ENCODE data around the gene RNF115.

RNF115 gene

DNA sequence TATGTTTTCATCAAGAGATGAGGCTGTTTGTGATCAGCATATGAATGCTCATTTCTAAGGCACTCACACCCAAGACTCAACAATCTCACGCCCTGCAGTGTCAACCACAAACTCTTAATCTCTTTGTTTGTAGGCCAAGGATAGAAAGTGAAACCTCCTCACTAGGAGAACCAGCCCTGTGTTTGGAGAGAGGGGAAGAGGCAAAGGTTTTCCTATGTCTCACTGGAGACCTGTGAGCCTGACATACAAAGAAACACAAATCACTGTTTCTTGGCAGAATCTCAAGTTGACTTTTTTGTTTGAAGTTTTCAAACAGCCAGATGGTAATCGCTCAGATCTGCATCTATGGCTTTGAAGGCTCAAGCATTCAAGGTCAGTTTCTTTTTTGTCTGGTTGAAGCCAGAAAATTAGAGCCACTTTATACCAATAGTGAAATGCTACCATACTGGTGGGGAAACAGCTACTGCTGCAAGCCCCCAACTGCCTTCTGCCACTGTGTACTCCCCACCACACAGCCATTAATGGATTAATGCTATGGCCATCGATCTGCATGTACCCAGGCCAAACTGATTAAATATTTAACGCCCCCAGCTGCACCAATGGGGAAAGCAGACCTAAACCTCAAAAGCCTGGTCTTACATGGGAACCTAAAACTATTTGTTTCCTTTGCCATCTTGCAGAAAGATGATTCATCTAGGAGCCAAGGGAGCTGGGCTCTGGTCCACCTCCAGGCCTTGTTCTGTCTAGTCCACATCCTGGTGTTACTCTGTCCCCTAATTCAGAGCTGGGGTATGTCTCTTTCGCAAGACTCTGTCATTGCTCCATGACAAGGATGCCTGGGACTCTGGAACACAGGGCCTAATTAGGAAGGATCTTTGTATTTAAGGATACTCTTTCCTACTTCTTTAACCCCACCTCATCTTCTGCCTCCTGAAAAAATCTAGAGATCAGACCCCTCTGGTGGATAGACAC, 133.0 kb downstream of the RNF115 start:
- DNase-seq: no peak

DNA sequence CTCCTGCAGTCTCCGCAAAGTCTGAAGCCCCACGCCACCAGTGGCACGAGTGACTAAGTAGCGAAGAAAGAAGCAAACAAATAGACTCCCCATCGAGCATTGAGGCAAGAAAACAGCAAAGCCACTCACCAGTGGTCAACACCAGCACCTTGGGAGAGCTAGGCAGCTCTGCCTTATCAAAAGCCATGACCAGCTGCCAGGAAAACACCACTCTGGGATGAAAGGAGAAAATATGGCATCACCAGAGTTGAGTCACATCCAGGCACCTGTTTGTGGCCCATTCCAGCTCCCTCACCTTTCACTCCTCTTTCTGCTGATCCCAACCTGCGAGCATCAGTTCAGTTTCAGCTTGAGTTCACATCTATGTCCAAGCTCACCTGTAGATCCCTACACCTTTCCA, 134.0 kb downstream of the RNF115 start:
- no peak for DNase-seq

DNA sequence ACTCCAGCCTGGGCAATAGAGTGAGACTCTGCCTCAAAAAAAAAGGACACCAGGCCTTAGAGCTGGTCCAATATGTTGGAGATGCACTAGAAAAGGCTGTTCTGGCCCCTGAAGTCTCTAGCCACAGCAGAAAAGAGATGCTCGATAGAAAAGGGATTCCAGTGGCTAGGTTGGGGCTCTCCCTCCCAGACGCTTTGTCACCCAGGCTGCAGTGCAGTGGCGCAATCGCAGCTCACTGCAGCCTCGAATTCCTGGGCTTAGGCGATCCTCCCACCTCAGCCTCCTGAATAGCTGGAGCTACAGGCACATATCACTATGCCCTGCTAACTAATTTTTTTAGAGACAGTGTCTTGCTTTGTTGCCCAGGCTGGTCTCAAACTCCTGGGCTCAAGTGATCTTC, 135.0 kb downstream of the RNF115 start:
- DNase-seq: no peak
